ENCODE results near the gene TAF6. TPM values are rescaled to one million over a fixed set of nuclear protein-coding genes. Genes with fewer than 3 reads are reported as not detected.

Gene TAF6
- total and polyA plus RNA-seq, 9 of the 15 experiments (the other 6 are each of a cell fraction or from before 2014, with no cell fraction given) = 0.78 to 78.7 (median 21.3) TPM

- TF ChIP-seq RFX5 (IDR thresholded peaks at IDR 0.05; ENCODE audit: low read depth, low read length) = no peak
- TF ChIP-seq TGIF2 (CRISPR knock-in tag; IDR thresholded peaks at IDR 0.05) = peak; percentile 98; the same call in 1 of the 2 replicates
- peak; percentile 73 for TF ChIP-seq ATF7 (IDR thresholded peaks at IDR 0.05)
- TF ChIP-seq OTX1 (CRISPR knock-in tag; IDR thresholded peaks at IDR 0.05) = no peak; the same call in 1 of the 2 replicates
- TF ChIP-seq FOS (IDR thresholded peaks at IDR 0.05; ENCODE audit: extremely low read depth, insufficient read length) = no peak
- no peak for TF ChIP-seq BCL6 (CRISPR knock-in tag; IDR thresholded peaks at IDR 0.05)
- no peak for TF ChIP-seq HNRNPK (IDR thresholded peaks at IDR 0.05; ENCODE audit: low read depth, low read length, poor library complexity, severe bottlenecking)
- no peak for TF ChIP-seq ZFPM2 (CRISPR knock-in tag; IDR thresholded peaks at IDR 0.05)
- no peak for TF ChIP-seq SMARCC2 (IDR thresholded peaks at IDR 0.05; ENCODE audit: low read depth)
- TF ChIP-seq PRPF4 (IDR thresholded peaks at IDR 0.05; ENCODE audit: insufficient read depth, low read depth, low read length, poor library complexity, severe bottlenecking) = no peak
- no peak for TF ChIP-seq CTCFL (IDR thresholded peaks at IDR 0.05; ENCODE audit: borderline replicate concordance, insufficient read depth, low read depth, low read length, poor library complexity, severe bottlenecking)
- peak; percentile 57; the same call in 1 of the 2 replicates for TF ChIP-seq XRCC5 (IDR thresholded peaks at IDR 0.05; ENCODE audit: low read depth, low read length)
- no peak for TF ChIP-seq MYNN (IDR thresholded peaks at IDR 0.05)
- no peak for TF ChIP-seq MYNN (CRISPR knock-in tag; IDR thresholded peaks at IDR 0.05)
- TF ChIP-seq VEZF1 (CRISPR knock-in tag; IDR thresholded peaks at IDR 0.05) = peak; percentile 81
- TF ChIP-seq SUPT5H (IDR thresholded peaks at IDR 0.05) = peak; percentile 88
- TF ChIP-seq BCOR (IDR thresholded peaks at IDR 0.05) = no peak
- TF ChIP-seq PBX2 (CRISPR knock-in tag; IDR thresholded peaks at IDR 0.05; ENCODE audit: low read depth) = no peak
- no peak for TF ChIP-seq PBX2 (tag; conservative IDR thresholded peaks at IDR 0.05; ENCODE audit: low read depth)
- no peak for TF ChIP-seq E4F1 (CRISPR knock-in tag; IDR thresholded peaks at IDR 0.05; ENCODE audit: borderline replicate concordance)
- TF ChIP-seq NCOA6 (IDR thresholded peaks at IDR 0.05) = no peak
These were observed 30.3 kb downstream of the TAF6 start, which contains the start of gene COPS6 (continued) for GRCh38 chr7:100088621-100089457.

Measured in K562 (cell line).